Kidney epithelial cell (primary cell): ENCODE data around the gene DENND1A. TPM values are rescaled to one million over a fixed set of nuclear protein-coding genes. Genes with fewer than 3 reads are reported as not detected.
"Not testable (repeated sequence)": the region's sequence is repeated elsewhere in the genome, so short reads cannot be mapped to it uniquely, and the experiment has no call there.

Source experiments
- DNase-seq: peaks from one replicate; pipeline ENCODE4 v3.0.0-alpha.2; 2010; ENCODE audit warnings: low read depth
- H3K27me3 ChIP-seq: 2 replicates; pipeline ENCODE4 v1.6.0; 2011; ENCODE audit warnings: low read length; ENCODE audit not compliant: control insufficient read depth, insufficient read depth
- H3K36me3 ChIP-seq: 2 replicates; pipeline ENCODE4 v1.5.1; 2011; ENCODE audit warnings: low read length; ENCODE audit not compliant: control insufficient read depth, insufficient read depth
- H3K4me3 ChIP-seq: 2 replicates; pipeline ENCODE4 v1.5.1; 2011; ENCODE audit warnings: low read depth, mild to moderate bottlenecking, control low read depth, low read length
- CTCF ChIP-seq: IDR thresholded peaks from 2 replicates; pipeline ENCODE4 v1.5.1; 2011; ENCODE audit warnings: mild to moderate bottlenecking, moderate library complexity, low read length, control low read depth, inconsistent platforms; ENCODE audit not compliant: insufficient read depth, poor library complexity, severe bottlenecking
- total RNA-seq: library from RNA; depleted of rRNA; stranded (reverse); fragments of >200 nt; gene quantifications from 2 replicates; pipeline ENCODE4 v1.2.3, GENCODE V29; 2015

DENND1A gene
- total RNA-seq, 1 donor from 2014 or later = 14.5 TPM

GRCh38 chr9:123911024-123911423, 18.9 kb downstream of the DENND1A start:
- H3K4me3 ChIP-seq = no peak overlapping the region
- TF ChIP-seq CTCF = no peak
- no peaks in the 10 kb centered on the region for H3K27me3 ChIP-seq
- no peak for DNase-seq
- H3K36me3 ChIP-seq = no peaks in the 10 kb centered on the region

GRCh38 chr9:123909192-123909591, 20.7 kb downstream of the DENND1A start:
- H3K27me3 ChIP-seq, H3K36me3 ChIP-seq, DNase-seq, H3K4me3 ChIP-seq: not testable (repeated sequence)

GRCh38 chr9:123903550-123903949, 26.4 kb downstream of the DENND1A start:
- not testable (repeated sequence) for H3K36me3 ChIP-seq, H3K27me3 ChIP-seq, DNase-seq, H3K4me3 ChIP-seq

GRCh38 chr9:123894822-123895221, 35.1 kb downstream of the DENND1A start:
- H3K4me3 ChIP-seq = no peak overlapping the region
- TF ChIP-seq CTCF = no peak
- H3K27me3 ChIP-seq = no peaks in the 10 kb centered on the region
- no peak for DNase-seq
- no peaks in the 10 kb centered on the region for H3K36me3 ChIP-seq

GRCh38 chr9:123893831-123894460, 36.0 kb downstream of the DENND1A start:
- no peak for TF ChIP-seq CTCF
- no peak for DNase-seq
- H3K27me3 ChIP-seq = no peaks in the 10 kb centered on the region
- H3K36me3 ChIP-seq = no peaks in the 10 kb centered on the region
- H3K4me3 ChIP-seq = no peak overlapping the region

- no peak overlapping the region for H3K4me3 ChIP-seq
- no peaks in the 10 kb centered on the region for H3K27me3 ChIP-seq
- DNase-seq = no peak
- no peak for TF ChIP-seq CTCF
- no peaks in the 10 kb centered on the region for H3K36me3 ChIP-seq
Measured at GRCh38 chr9:123893115-123893514, 36.8 kb downstream of the DENND1A start.

GRCh38 chr9:123887837-123888236, 42.1 kb downstream of the DENND1A start:
- H3K27me3 ChIP-seq = no peaks in the 10 kb centered on the region
- TF ChIP-seq CTCF = no peak
- H3K36me3 ChIP-seq = no peaks in the 10 kb centered on the region

GRCh38 chr9:123885834-123886233, 44.1 kb downstream of the DENND1A start:
- DNase-seq, H3K4me3 ChIP-seq, H3K36me3 ChIP-seq, H3K27me3 ChIP-seq: not testable (repeated sequence)

More at GRCh38 chr9:123887837-123888236, 42.1 kb downstream of the DENND1A start:
- no peak overlapping the region for H3K4me3 ChIP-seq
- DNase-seq = no peak
